ENCODE data around the gene ING1. TPM values are rescaled to one million over a fixed set of nuclear protein-coding genes. Genes with fewer than 3 reads are reported as not detected.

Gene ING1
- total and polyA plus RNA-seq, 2 donors (not counting 1 experiment from before 2014, with no cell fraction given) = 29.1 to 34.2 TPM

DNA sequence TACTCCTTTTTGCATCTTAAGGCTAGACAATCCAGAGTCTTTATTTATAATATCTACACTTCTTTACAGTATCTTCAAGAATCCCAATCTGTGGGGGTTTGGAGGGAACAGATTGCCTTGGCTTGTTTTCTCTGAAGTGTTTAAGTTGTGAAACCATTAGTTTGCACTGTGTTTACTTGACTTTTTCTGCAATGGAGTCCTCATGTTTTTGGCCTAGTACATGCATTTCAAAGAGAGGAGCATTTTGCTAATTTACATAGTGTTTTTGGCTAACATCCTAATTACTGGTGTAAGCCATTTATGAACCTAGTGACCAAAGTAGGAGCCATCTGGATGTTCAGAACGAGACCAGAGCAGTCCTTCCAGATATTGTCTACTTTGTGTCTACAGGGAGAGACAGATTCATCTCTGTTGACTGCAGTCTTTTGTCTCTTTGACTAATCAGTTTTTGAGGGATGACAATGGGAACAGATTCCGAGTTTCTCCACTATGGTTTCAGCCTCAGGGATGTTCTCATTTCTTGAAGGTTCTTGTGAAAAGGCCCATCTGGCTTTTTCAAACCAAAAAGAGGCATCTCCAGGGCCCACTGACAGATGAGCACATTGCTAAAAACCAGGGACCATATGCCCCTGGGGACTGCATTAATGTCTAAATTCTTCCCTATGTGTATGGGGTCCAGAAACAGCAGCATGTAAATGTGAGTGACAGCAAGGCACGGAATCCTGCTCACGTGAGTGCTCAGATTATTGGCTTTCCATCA lies 53.4 kb downstream of the ING1 start:
- H3K4me3 Mint-ChIP-seq = no peak overlapping the region
- WGBS (ENCODE audit: insufficient coverage) = 91% methylated on average over 4 of the region's 4 CpGs
- no peak for ATAC-seq (ENCODE audit: low read depth)
- no peak overlapping the region for H2AFZ ChIP-seq (ENCODE audit: insufficient read depth, low read depth, low read length, poor library complexity, severe bottlenecking)
- TF ChIP-seq EZH2 (IDR thresholded peaks at IDR 0.05; ENCODE audit: borderline replicate concordance, insufficient read depth, low read depth, low read length, poor library complexity, severe bottlenecking) = no peak
- TF ChIP-seq, protein P1, sequence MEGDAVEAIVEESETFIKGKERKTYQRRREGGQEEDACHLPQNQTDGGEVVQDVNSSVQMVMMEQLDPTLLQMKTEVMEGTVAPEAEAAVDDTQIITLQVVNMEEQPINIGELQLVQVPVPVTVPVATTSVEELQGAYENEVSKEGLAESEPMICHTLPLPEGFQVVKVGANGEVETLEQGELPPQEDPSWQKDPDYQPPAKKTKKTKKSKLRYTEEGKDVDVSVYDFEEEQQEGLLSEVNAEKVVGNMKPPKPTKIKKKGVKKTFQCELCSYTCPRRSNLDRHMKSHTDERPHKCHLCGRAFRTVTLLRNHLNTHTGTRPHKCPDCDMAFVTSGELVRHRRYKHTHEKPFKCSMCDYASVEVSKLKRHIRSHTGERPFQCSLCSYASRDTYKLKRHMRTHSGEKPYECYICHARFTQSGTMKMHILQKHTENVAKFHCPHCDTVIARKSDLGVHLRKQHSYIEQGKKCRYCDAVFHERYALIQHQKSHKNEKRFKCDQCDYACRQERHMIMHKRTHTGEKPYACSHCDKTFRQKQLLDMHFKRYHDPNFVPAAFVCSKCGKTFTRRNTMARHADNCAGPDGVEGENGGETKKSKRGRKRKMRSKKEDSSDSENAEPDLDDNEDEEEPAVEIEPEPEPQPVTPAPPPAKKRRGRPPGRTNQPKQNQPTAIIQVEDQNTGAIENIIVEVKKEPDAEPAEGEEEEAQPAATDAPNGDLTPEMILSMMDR (IDR thresholded peaks at IDR 0.05) = no peak
- peaks cover 0 to 9% (median 0%) of the 10 kb centered on the region in 3 donors for H3K9me3 ChIP-seq (ENCODE audit: control extremely low read depth in 1 of 3, control insufficient read depth in 2 of 3, insufficient read depth in 1 of 3, low read length in 2 of 3)
- H3K4me3 ChIP-seq (ENCODE audit: control extremely low read depth in 1 of 5, extremely low read depth in 1 of 5, insufficient read depth in 1 of 5, low read depth in 2 of 5, low read length in 4 of 5) = no peak overlapping the region
- DNase-seq = no peak
- intact Hi-C loops (cut with micrococcal nuclease) = no loop called here
- H3K9ac ChIP-seq (ENCODE audit: low read length) = no peak overlapping the region
- H3K4me1 Mint-ChIP-seq = peaks cover 2% of the 10 kb centered on the region
- CTCF ChIA-PET = no interaction called here
- no peaks in the 10 kb centered on the region for H3K79me2 ChIP-seq (ENCODE audit: control insufficient read depth, insufficient read depth, low read length)
- H3K4me2 ChIP-seq (replicated peaks; ENCODE audit: low read depth, low read length, poor library complexity, severe bottlenecking) = no peak overlapping the region
- H3K4me1 ChIP-seq (ENCODE audit: control insufficient read depth in 2 of 2, insufficient read depth in 2 of 2, low read length in 2 of 2) = no peaks in the 10 kb centered on the region
- no peaks in the 10 kb centered on the region for H3K9me3 Mint-ChIP-seq (ENCODE audit: insufficient read depth)
- no peak overlapping the region for H3K27ac Mint-ChIP-seq
- POLR2A ChIA-PET = no interaction called here
- H3K36me3 ChIP-seq (replicated peaks in 1 of 2; ENCODE audit: control extremely low read depth in 1 of 2, control insufficient read depth in 1 of 2, extremely low read depth in 1 of 2, insufficient read depth in 2 of 2, low read length in 1 of 2) = no peaks in the 10 kb centered on the region
- H4K20me1 ChIP-seq (ENCODE audit: control insufficient read depth, insufficient read depth, low read length, poor library complexity, severe bottlenecking) = no peaks in the 10 kb centered on the region
- peaks cover 33% of the 10 kb centered on the region for H3K27me3 Mint-ChIP-seq
- no peak overlapping the region for H3K27ac ChIP-seq (ENCODE audit: low read length in 2 of 2)
- peaks cover 0 to 8% (median 0%) of the 10 kb centered on the region in 4 experiments for H3K27me3 ChIP-seq (replicated peaks in 1 of 4; ENCODE audit: control extremely low read depth in 1 of 4, control insufficient read depth in 3 of 4, insufficient read depth in 4 of 4, low read length in 3 of 4)

GRCh38 chr13:110767476-110767875 lies 54.0 kb downstream of the ING1 start:
- CTCF ChIA-PET = no interaction called here

More at GRCh38 chr13:110767476-110767875, 54.0 kb downstream of the ING1 start:
- H3K9ac ChIP-seq (ENCODE audit: low read length) = no peak overlapping the region
- peaks cover 0 to 9% (median 0%) of the 10 kb centered on the region in 3 donors for H3K9me3 ChIP-seq (ENCODE audit: control extremely low read depth in 1 of 3, control insufficient read depth in 2 of 3, insufficient read depth in 1 of 3, low read length in 2 of 3)
- DNase-seq (no peak), ATAC-seq (ENCODE audit: low read depth) (no peak)
- Mint-ChIP-seq H3K27me3 (peaks cover 33% of the 10 kb centered on the region), H3K27ac (no peak overlapping the region), H3K4me3 (no peak overlapping the region), H3K4me1 (peaks cover 2% of the 10 kb centered on the region), H3K9me3 (ENCODE audit: insufficient read depth) (no peaks in the 10 kb centered on the region)
- TF ChIP-seq, protein P1 (IDR thresholded peaks at IDR 0.05) = no peak
- TF ChIP-seq EZH2 (IDR thresholded peaks at IDR 0.05; ENCODE audit: borderline replicate concordance, insufficient read depth, low read depth, low read length, poor library complexity, severe bottlenecking) = no peak
- peaks cover 0 to 11% (median 0%) of the 10 kb centered on the region in 4 experiments for H3K27me3 ChIP-seq (replicated peaks in 1 of 4; ENCODE audit: control extremely low read depth in 1 of 4, control insufficient read depth in 3 of 4, insufficient read depth in 4 of 4, low read length in 3 of 4)
- H4K20me1 ChIP-seq (ENCODE audit: control insufficient read depth, insufficient read depth, low read length, poor library complexity, severe bottlenecking) = no peaks in the 10 kb centered on the region
- no peak overlapping the region for H3K4me2 ChIP-seq (replicated peaks; ENCODE audit: low read depth, low read length, poor library complexity, severe bottlenecking)
- intact Hi-C loops (cut with micrococcal nuclease) = no loop called here
- no peaks in the 10 kb centered on the region for H3K79me2 ChIP-seq (ENCODE audit: control insufficient read depth, insufficient read depth, low read length)
- no peaks in the 10 kb centered on the region for H3K36me3 ChIP-seq (replicated peaks in 1 of 2; ENCODE audit: control extremely low read depth in 1 of 2, control insufficient read depth in 1 of 2, extremely low read depth in 1 of 2, insufficient read depth in 2 of 2, low read length in 1 of 2)
- H3K4me3 ChIP-seq (ENCODE audit: control extremely low read depth in 1 of 5, extremely low read depth in 1 of 5, insufficient read depth in 1 of 5, low read depth in 2 of 5, low read length in 4 of 5) = no peak overlapping the region
- H3K4me1 ChIP-seq (ENCODE audit: control insufficient read depth in 2 of 2, insufficient read depth in 2 of 2, low read length in 2 of 2) = no peaks in the 10 kb centered on the region
- no peak overlapping the region for H3K27ac ChIP-seq (ENCODE audit: low read length in 2 of 2)
- POLR2A ChIA-PET = no interaction called here
- WGBS (ENCODE audit: insufficient coverage) = no CpG with 5 or more reads among the region's 7 CpGs
- no peak overlapping the region for H2AFZ ChIP-seq (ENCODE audit: insufficient read depth, low read depth, low read length, poor library complexity, severe bottlenecking)

Measured in B cell (primary cell).